Putamen (tissue), 1 donor: ENCODE results near the gene CPNE2.
"Not testable (repeated sequence)": the region's sequence is repeated elsewhere in the genome, so short reads cannot be mapped to it uniquely, and the experiment has no call there.

ENCODE experiments used
- DNase-seq: peaks from one replicate; pipeline ENCODE4 v3.0.0-alpha.2; 2016; ENCODE audit warnings: low spot score

CPNE2 gene

DNA sequence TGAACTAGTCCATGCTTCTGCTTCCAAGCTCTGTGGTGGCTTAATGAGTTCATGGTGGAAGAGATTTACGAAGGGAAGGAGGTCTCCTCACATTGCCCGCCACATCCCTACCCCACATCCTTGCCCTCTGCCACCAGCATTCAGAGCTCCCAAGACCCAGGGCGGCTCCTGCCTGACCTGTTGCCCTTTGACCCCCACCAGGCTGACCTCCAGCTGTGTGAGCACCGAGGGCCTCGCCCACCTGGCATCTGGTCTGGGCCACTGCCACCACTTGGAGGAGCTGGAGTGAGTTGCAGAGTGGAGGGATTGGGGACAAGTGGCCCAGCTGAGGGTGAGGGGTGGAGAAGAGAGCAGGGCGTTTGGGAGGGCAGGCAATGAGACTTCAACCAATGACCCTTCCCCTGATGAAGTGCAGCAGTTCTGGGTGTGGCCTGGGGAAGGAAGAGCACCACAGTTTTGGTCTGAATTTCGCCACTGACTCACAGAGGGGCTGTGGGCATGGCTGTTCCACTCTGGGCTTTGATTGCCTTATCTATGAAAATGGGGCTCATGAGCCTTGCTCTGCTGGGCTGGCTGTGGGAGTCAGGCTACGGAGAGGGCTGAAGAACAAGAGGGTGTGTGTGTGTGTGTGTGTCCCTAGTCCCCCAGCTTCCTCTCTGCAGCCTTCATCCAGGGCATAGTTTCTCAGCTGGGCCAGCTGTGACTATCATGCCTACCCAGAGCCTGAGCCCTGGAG is 22.6 kb upstream of the CPNE2 start:
- no peak for DNase-seq

DNA sequence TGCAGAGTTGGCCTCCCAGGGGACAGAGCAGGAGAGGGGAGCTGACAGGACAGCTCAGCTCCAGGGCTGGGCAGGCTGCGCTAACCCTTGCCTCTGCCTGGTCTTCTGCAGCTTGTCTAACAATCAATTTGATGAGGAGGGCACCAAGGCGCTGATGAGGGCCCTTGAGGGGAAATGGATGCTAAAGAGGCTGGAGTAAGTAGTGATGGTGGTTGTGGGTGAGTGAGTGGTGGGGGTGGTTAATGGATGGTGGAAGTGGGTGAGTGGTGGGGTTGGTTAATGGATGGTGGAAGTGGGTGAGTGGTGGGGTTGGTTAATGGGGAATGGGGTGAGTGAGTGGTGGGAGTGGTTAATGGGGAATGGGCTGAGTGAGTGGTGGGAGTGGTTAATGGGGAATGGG is 22.0 kb upstream of the CPNE2 start:
- DNase-seq, result no peak

DNA sequence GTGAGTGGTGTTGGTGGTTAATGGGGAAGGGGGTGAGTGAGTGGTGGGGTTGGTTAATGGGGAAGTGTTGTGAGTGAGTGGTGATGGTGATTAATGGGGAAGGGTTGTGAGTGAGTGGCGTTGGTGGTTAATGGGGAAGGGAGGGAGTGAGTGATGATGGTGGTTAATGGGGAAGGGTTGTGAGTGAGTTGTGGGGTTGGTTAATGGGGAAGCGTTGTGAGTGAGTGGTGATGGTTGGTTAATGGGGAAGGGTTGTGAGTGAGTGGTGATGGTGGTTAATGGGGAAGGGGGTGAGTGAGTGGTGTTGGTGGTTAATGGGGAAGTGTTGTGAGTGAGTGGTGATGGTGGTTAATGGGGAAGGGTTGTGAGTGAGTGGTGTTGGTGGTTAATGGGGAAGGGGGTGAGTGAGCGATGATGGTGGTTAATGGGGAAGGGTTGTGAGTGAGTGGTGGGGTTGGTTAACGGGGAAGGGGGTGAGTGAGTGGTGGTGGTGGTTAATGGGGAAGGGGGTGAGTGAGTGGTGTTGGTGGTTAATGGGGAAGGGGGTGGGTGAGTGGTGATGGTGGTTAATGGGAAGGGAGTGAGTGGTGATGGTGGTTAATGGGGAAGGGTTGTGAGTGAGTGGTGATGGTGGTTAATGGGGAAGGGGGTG is 21.2 kb upstream of the CPNE2 start:
- not testable (repeated sequence) for DNase-seq

DNA sequence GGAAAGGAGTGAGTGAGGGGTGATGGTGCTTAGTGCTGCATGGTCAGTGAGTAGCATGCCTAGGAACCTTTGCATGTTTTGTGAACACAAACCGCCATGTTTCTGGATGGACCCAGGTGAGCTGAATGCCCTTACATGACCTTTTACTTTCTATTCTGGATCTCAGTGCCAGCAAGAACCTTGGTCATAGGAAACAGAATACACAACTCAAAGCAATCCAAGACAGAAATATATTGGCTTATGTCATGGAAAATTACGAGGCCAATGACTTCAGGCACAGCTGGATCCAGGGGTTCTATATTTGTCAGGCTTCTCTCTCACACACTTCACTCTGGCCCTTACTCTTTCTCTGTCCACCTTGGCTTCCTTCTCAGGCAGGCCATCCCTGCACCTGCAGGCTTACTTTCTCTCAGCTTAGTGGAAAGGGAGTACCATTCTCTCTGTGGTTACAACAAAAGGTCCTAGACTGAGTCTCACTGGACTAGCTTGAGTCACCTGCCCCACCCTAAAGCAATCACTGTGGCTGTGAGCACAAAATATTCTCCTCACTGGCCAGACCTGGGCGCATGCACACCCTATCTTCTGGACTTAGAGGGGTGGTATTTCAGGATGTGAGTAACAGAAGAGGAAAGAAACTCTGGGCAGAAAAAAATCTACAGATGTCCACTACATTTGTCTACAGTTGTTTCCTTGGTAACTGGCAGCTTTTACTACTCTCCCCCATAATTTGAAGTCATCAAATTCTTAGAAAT is 20.4 kb upstream of the CPNE2 start:
- DNase-seq, result no peak

DNA sequence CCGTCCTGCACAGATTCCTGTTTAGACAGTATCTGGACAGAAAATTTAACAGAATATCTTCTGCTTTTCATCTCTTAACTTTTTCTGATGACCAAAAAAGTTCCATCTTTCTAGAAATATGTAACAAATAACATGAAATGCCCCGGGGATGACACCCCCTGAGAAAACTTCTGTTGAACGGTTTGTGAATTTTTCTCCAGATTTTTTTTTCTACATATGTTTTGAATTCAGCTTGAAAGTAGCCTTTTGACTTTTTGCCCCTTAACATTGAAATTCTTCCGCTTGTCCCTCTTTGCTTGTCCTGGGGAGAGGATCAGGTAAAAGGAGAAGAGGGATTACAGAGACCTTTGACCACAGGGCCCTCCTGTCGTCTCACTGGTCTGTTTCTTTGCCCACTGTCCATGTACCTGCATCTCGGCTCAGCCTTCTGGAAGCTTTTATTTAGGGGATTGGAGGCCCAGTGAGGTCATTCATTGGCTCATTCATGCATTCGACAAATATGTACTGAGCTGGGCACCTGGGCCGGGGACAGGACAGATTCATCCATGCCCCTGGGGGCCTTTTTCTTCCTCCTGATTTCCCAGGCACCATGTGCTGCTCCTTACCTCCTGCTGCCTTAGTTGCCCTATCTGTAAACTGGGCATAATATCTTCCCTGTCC is 19.6 kb upstream of the CPNE2 start:
- no peak for DNase-seq

DNA sequence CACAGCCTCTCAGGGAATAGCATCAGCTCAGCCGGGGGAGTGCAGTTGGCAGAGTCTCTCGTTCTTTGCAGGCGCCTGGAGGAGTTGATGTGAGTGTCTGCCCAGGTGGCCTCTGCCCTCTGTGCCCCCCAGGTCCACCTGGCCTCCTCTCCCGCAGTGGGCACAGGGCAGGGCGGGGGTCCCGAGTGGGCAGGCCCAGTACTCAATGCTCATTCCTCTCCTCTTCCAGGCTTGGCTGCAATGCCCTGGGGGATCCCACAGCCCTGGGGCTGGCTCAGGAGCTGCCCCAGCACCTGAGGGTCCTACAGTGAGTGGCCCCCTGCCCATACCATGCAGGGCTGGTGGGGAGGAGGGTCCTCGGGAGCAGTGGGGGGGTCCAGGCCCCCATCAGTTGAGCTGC is 14.7 kb upstream of the CPNE2 start:
- DNase-seq, result no peak

DNA sequence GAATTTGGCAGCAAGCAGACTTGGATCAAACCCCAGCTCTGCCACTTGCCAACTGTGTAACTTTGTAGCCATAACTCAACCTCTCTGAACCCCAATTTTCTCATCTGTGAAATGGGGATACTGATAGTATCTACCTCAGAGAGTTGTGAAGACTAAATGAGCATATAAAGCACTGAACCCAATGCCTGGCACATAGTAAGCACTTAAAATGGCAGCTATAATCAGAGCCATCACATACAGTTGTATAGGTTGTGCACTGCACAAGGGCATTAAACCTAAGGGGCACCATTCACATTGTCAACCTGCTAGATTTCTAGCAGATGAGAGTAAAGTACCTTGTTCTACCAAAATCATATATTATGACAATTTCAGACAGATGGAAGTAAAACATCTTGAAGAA is 10.6 kb upstream of the CPNE2 start:
- DNase-seq, result no peak

DNA sequence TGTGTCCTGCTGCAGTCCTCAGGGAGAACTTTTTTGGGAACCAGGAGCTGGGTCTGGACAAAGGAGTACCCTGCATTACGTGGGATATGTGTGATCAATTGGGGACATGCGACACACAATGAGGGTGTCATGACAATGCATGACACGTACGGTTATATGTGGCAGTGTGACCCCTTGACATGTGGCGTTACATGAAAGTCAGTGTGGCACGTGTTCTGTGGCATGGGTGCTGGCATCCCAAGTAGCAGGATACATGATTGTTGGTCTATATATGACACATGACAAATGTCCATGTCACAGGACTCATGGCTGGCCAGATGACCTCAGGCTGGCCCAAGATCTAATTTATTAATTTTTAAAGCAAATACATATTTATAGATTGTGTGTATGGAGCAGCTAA is 9.7 kb upstream of the CPNE2 start:
- DNase-seq, result no peak

DNA sequence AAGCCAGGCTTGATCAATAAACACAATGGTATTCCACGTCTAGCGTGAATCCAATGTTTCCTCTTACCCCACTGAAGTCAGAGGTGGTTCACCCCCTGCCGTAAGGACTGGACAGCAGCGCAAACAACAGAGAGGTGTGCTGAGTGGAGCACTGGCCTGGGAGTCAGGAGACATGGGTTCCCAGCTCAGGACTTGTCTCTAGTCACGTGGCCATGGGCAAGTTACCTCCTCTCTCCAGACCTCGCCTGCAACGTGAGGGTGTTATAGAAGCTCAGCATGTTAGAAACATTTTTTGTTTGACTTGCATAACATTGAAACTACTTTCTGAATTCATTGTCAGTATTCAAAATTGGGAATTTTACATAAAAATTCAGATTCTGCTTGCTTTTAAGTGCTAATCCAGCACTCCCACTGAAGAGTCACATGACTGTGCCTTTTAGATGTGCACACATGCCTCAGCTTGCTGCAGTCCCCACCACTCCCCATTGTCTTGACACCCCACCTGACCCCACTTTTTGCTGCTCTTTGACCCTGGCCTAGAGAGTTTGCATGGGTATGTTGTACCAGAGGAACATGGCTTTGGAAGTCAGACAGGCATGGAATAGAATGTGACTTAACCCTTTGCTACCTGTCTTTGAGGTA is 8.8 kb upstream of the CPNE2 start:
- no peak for DNase-seq

DNA sequence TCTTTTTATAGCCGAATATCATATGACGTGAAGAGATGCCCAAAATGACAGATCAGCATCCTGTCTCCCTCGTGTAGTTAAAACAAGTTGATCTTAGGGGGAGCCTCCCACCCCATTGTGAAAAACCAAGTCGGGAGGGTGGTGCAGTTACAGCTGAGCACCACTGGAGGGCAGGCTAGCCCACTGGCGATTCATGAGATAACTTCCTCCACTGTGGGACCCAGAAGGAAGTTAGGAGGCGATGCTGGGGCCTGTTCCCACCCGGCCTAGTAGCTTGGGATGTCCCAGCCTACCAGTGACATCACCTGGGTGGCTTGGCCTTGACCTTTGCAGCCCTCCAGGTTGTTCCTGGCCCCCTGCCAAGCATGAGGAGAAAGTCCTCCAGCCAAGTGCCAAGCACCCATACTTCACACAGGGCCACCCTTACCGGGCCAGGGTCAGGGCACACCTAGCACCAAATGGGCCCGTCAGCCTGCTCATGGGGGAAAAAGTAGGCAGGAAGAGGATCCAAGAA is 8.1 kb upstream of the CPNE2 start:
- DNase-seq, result peak; percentile 70

DNA sequence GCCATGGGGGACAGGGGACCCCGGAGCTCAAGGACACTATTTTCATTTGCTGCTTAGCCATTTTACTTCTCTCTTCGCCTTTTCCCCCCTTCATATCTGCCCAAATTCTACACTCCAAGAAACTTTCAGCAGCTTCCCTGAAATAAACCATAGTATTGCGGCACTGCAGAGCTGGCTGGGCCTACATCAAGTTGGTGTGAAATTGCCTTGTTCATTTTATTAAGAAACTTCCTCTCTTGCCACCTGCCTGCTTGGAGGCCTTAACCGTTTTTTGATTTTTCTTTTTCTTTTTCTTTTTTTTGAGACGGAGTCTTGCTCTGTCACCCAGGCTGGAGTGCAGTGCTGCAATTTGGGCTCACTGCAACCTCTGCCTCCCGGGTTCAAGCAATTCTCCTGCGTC is 7.4 kb upstream of the CPNE2 start:
- DNase-seq, result no peak

DNA sequence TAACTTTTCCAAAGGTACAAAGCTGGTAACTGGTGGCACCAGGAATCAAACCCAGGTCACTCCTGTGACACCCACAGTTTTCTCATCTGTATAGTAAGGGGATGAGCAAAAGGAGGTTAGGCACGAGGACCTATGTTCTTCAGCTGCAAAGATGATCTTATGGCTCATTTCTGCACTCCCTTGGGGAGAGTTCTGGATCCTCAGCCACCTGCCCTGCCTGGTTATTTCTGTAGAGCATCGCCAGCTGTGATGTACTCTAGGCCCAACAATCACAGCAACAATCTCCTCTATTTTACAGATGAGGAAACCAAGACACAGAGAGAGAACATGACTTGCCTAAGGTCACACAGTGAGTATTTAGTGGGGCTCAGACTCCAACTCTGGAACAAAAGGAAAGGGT is 5.4 kb upstream of the CPNE2 start:
- no peak for DNase-seq

DNA sequence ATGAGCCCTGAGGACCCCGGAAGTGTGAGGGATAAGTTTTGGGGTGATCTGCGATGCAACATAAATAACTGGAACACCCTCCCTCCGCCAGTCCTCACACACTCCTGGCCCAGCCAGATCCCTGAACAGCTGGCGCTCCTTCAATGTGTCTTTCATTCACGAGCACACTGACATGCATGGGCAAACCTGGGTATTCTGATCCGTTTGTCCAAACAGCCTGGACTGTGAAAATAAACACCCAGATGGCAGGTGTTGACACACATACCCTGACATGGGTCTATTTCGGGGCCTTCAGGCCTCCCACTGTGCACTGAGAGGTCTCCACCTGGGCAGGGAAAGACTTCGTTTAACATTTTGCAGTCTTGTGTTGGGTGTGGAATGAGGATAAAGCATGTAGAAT is 3.0 kb upstream of the CPNE2 start:
- no peak for DNase-seq

DNA sequence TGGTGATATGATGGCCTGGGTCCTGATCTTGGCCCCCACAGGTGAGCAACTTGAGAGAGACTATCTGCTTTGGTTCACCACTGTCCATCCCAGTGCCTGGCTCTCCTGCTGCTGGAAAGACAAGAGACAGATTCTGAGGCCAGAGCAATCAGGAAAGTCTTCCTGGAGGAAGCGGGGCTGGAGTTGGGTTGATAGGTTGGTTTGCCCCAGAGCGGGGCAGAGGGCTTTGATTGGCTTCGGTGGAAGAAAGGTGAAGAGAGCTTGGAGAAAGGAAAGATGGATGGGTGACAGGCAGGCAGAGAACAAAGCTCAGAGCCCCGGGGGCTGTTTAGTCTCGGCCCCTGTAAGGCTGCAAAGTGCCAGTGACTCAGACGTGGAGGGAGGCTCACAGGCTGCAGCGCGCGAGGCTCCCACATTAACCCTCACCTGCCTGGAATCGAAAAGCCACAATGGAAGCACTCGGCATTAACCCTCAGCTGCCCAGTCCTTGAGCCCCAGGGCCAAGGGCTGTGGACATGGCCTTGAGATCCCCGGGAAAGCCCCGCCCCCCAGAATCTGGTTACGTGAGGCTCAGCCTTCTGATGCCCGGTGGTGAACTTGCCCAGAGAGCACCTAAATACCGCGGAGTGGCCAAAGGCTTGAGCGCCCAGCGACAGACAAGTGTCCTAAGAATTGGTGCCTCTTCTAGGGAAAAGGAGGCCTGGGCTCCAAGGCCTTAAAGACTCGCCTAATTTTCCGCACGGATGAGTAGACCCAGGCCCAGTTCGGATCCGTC is 996 bp upstream of the CPNE2 start:
- no peak for DNase-seq

DNA sequence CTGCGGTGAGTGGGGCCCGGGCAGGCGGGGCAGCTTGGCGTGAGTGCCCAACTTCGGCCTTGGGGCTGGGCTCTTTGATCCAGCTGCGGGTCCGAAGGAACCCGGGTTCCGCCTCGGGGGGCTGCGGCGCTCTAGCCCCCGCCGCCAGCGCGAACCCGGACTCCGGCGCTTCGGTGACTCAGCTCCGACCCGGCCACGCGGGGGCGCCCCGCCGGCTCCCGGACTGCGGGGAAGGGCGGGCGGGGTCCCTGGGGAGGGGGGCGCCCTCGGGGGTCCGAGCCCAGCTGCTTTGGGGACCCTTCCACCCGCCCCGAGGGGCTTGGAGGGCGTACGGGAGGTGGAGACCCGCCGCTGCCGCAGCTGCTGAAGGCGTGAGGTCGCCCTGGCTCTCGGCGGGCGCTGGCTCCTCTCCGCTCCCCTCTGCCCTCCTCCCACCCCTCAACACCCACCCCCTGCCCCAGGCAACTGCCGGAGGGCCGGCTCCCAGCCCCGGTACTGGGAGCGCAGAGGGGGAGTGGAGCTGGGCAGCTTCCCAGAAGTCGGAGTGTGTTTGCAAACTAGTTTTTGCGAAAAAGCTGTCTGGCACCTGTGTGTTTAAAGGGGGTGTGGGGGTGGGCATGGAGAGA is 516 bp downstream of the CPNE2 start:
- DNase-seq, result no peak

DNA sequence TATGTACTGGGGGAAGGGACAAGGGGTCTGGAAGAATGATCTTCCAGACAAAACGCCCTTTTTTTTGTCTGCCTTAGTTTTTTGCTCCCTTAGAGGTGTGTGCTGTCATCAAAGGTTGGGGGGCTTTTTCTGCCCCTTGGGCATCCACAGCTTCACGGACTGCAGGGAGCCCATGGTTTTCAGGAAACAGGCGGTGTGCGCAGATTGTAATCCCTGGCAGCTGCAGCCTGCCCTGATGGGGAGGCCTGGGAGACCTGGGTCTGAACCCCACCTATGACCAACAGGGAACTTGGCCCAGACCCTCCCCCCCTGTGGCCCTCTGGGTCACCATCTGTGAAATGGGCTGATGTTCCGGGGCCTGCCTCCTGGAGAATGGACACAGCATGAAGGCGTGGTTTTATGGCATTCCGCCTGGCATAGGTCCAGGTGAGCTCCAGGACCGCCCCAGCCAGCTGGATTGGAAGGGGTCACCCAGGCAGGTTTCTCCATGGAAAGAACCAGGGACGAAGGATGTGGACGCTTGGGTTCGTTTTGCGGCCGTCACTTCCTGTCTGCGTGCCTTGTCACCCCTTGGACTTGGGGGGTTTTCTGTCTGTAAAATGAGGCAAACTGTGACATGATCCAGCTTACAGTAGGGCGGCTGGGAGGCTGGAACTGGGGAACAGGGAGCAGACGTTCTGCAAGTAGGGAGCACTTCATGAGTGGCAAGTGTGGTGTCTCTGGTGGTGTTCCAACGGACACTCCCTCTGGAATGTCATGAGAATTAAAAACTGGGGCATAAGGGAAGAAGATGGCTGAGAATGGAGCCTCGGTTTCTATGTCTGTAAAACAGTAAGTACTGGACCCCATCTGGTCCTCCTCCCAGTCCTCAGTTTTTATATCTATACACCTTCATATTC is 1.5 kb downstream of the CPNE2 start:
- DNase-seq, result no peak

DNA sequence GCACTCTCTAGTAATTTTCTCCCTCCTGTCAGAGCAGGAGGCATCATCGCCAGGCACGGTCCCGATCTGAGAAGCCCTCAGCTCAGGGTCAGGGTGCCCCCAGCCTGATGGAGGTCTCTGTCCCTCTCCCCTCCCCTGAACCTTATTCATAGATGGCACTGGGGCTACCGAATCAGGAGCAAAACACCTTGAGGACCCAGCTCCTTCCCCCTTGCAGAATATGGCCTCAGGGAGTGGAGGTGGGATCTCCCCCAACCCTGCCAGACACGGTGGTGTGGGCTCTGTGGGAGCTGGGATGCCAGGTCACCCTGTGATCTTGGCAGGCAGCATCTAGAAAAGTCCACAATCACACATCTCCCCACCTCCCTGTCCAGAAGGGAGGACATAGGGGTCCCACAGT is 2.5 kb downstream of the CPNE2 start:
- no peak for DNase-seq

DNA sequence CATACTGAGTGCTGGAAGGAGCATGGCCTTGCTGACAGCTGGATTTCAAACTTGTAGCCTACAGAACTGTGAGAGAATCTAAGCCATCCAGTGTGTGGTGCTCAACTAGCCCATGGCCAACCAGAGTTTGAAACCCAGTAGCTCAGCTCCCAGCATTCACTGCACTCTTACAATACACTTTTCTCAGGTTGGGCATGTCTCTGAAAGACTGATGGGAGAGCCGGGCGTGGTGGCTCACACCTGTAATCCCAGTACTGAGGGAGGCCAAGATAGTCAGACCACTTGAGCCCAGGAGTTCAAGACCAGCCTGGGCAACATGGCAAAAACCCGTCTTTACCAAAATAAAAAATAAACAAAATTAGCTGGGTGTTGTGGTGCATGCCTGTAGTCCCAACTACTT is 3.8 kb downstream of the CPNE2 start:
- no peak for DNase-seq

DNA sequence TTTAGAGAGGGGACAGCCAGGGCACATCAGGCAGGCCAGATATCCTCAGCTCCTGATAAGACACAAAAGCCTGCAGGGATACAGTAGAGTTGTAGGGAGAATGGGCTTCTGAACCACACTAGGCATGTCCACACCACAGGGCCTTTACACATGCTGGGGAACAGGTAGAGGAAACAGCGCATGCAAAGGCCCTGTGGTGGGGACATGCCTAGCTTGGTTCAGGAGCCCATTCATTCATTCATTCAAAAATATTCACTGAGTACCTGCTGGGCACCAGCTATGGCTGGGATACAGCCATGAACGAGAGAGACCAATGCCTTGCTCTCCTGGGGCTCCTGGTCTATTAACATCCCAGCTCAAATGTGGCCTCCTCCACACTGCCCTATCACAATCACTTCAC is 4.4 kb downstream of the CPNE2 start:
- no peak for DNase-seq
